T-cell (primary cell): ENCODE results near the gene CABLES1. TPM values are rescaled to one million over a fixed set of nuclear protein-coding genes. Genes with fewer than 3 reads are reported as not detected.

Source experiments
- ATAC-seq, 4 experiments: fragments of 200-7000 bp in 3 of 4; fragments of 150-1000 bp in 1 of 4; cut with Tn5 transposase; replicated peaks in 1 of 4; 1 replicate in 3 of 4; 2 replicates in 1 of 4; pipeline ENCODE4 v1.10.0; 2021; ENCODE audit warnings: moderate library complexity in 3 of 4, mild to moderate bottlenecking in 2 of 4, moderate number of reproducible peaks in 1 of 4
- CTCF ChIA-PET, 2 donors: fragments of 300-600 bp; sonication (Branson Sonifier 250); formaldehyde crosslinking; loops; one replicate each; lab custom pipeline; 2022; ENCODE audit warnings: antibody characterized with exemption in 2 of 2; lab: Charles Lee
- POLR2A ChIA-PET, 2 donors: fragments of 300-600 bp; sonication (Branson Sonifier 250); formaldehyde crosslinking; loops; one replicate each; lab custom pipeline; 2022; ENCODE audit warnings: antibody characterized with exemption in 2 of 2; lab: Charles Lee
- DNase-seq, 35 experiments: peaks; one replicate each; pipeline versions ENCODE4 v3.0.0 to v3.0.0-alpha.2; 2013 to 2023
- H3K27ac ChIP-seq: one replicate; pipeline ENCODE4 v1.5.1; 2013; ENCODE audit warnings: low read length
- H3K27me3 ChIP-seq, 2 experiments: replicated peaks in 1 of 2; 1 replicate in 1 of 2; 2 replicates in 1 of 2; pipeline versions ENCODE4 v1.6.1 to v1.7.0; 2013; ENCODE audit warnings: low read length in 1 of 2, mixed read lengths in 1 of 2; ENCODE audit not compliant: control insufficient read depth in 2 of 2, insufficient read depth in 2 of 2; ENCODE audit errors: extremely low read depth in 1 of 2
- H3K36me3 ChIP-seq, 2 donors: 1 replicate in 1 of 2; 2 replicates in 1 of 2; pipeline versions ENCODE4 v1.6.1 to v1.7.0; 2013; ENCODE audit warnings: low read length in 1 of 2; ENCODE audit not compliant: control insufficient read depth in 2 of 2, insufficient read depth in 1 of 2; ENCODE audit errors: extremely low read depth in 1 of 2
- H3K4me1 ChIP-seq, 2 experiments: 1 replicate in 1 of 2; 2 replicates in 1 of 2; pipeline versions ENCODE4 v1.6.1 to v1.7.0; 2013; ENCODE audit warnings: low read length in 2 of 2, mixed read lengths in 1 of 2; ENCODE audit not compliant: insufficient read depth in 2 of 2, control insufficient read depth in 1 of 2; ENCODE audit errors: extremely low read depth in 1 of 2
- H3K4me3 ChIP-seq, 2 donors: 1 replicate in 1 of 2; 2 replicates in 1 of 2; pipeline versions ENCODE4 v1.5.1 to v1.7.0; 2013; ENCODE audit warnings: mild to moderate bottlenecking in 2 of 2, low read length in 1 of 2, moderate library complexity in 1 of 2; ENCODE audit not compliant: control insufficient read depth in 1 of 2; ENCODE audit errors: extremely low read depth in 1 of 2
- H3K9me3 ChIP-seq: 2 replicates; pipeline ENCODE4 v1.7.0; 2013
- H3K27ac Mint-ChIP-seq, 2 donors: one replicate each; pipeline ENCODE4 v1.8.0; 2020 to 2021; ENCODE audit warnings: mild to moderate bottlenecking in 2 of 2, mixed read lengths in 2 of 2
- H3K27me3 Mint-ChIP-seq, 2 donors: one replicate each; pipeline ENCODE4 v1.8.0; 2021 to 2022; ENCODE audit warnings: mixed read lengths in 2 of 2
- H3K36me3 Mint-ChIP-seq: one replicate; pipeline ENCODE4 v1.8.0; 2021; ENCODE audit warnings: mixed read lengths
- H3K4me1 Mint-ChIP-seq, 3 donors: one replicate each; pipeline ENCODE4 v1.8.0; 2020 to 2022; ENCODE audit warnings: mixed read lengths in 3 of 3, mild to moderate bottlenecking in 1 of 3
- H3K4me3 Mint-ChIP-seq, 3 donors: one replicate each; pipeline ENCODE4 v1.8.0; 2020 to 2022; ENCODE audit warnings: mild to moderate bottlenecking in 3 of 3, mixed read lengths in 3 of 3, moderate library complexity in 3 of 3
- H3K9me3 Mint-ChIP-seq, 3 donors: one replicate each; pipeline ENCODE4 v1.8.0; 2020 to 2022; ENCODE audit warnings: mixed read lengths in 3 of 3
- WGBS: methylation state at CpG from one replicate; pipeline ENCODE4 v1.1.5; 2013; ENCODE audit warnings: missing lambda C conversion rate; ENCODE audit not compliant: insufficient coverage; 5-methylcytosine and 5-hydroxymethylcytosine counted together
- total RNA-seq, 35 experiments: library from RNA in 6 of 35; stranded (reverse) in 6 of 35; fragments of 120-200 nt in 1 of 35; gene quantifications; one replicate each; pipeline versions ENCODE4 v1.2.1 to v1.2.4 and lab custom pipeline; 2013 to 2026

Gene CABLES1
- total RNA-seq, 5 donors from 2014 or later (not counting 1 experiment from before 2014, with no cell fraction given): 0.23 to 1.7 (median 0.85) TPM

DNA sequence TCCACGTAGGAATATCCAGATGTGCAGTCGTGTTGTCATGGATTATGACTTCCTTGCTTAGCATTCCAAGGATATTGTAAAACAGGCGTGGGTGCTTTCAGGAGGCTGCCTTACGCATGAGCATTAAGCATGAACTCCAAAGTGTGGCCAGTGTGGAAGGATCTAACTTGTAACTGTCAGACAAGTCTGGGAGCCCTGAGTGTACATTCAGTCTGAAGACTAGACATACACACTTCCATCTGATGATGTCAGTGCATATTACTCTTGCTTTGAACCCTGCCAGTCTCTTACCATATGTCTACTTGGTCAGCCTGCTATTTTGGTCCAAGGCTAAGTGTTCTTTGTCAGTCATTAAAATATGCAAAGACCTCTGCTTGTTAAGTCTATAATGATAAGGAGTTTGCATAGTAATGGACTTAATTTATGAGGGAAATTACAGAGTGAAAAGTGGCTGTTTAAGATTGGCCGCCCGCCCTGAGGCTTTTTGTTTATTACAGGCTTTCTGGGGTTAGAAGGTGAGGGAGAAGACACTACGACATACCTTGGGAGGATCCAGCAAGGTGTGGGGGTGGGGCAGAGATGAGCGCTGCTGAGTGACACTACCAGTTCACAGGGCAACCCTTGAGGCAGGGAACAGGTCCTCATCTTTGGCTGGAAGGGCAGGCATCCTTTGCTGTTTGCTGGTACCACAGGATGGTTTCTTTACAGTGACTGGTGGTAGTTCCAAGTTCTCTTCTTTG, 48.3 kb downstream of the CABLES1 start:
- ChIA-PET CTCF (no interaction called here), POLR2A (no interaction called here)
- no peak overlapping the region for H3K4me3 Mint-ChIP-seq
- H3K27me3 Mint-ChIP-seq: peaks cover 0 to 3% of the 10 kb centered on the region in 2 donors
- Histone ChIP-seq H3K9me3 (no peaks in the 10 kb centered on the region), H3K36me3 (no peaks in the 10 kb centered on the region), H3K27ac (no peak overlapping the region), H3K4me3 (no peak overlapping the region), H3K4me1 (no peaks in the 10 kb centered on the region), H3K27me3 (peaks cover 0 to 4% of the 10 kb centered on the region in 2 experiments)
- H3K9me3 Mint-ChIP-seq: no peaks in the 10 kb centered on the region
- H3K36me3 Mint-ChIP-seq: no peaks in the 10 kb centered on the region
- no peak overlapping the region for H3K27ac Mint-ChIP-seq
- H3K4me1 Mint-ChIP-seq: peaks cover 6 to 9% (median 7%) of the 10 kb centered on the region in 3 donors
- DNase-seq (no peak), ATAC-seq (no peak)
- 90% methylated on average over 8 of the region's 8 CpGs for WGBS

DNA sequence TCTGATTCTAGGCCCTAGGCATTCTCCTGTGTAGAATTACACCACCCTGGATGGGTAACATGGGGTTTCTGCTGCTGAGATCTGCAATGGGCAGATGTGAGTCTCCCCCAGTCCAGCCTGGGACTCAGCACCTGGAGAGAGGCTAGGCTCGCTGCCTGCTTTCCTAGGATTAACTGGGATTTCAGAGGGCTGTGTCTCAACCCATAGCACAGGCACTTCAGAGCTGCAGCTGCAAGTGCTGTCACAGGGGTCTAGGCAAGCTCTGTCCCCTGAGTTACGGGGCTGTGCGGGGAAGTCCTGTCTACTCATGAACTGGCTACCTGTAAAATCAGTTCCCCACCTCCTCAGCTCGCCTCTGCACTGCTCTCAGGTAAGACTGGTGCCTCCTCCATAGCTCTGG, 51.5 kb downstream of the CABLES1 start:
- Mint-ChIP-seq H3K4me3 (no peak overlapping the region), H3K27me3 (no peaks in the 10 kb centered on the region), H3K9me3 (no peaks in the 10 kb centered on the region), H3K27ac (no peak overlapping the region), H3K36me3 (no peaks in the 10 kb centered on the region), H3K4me1 (peaks cover 0 to 2% (median 1%) of the 10 kb centered on the region in 3 donors)
- Histone ChIP-seq H3K27ac (no peak overlapping the region), H3K4me3 (no peak overlapping the region), H3K36me3 (no peaks in the 10 kb centered on the region), H3K9me3 (no peaks in the 10 kb centered on the region), H3K27me3 (peaks cover 0 to 3% of the 10 kb centered on the region in 2 experiments), H3K4me1 (no peaks in the 10 kb centered on the region)
- ATAC-seq (no peak), DNase-seq (no peak)
- WGBS: 80% methylated on average over 1 of the region's 4 CpGs
- POLR2A ChIA-PET: interaction anchor here in 1 of 2 donors (0.7 kb wide), 1 partner anchor 155 kb away, joined by 3 read pairs; no protein-coding TSS in a partner anchor
- CTCF ChIA-PET: no interaction called here

DNA sequence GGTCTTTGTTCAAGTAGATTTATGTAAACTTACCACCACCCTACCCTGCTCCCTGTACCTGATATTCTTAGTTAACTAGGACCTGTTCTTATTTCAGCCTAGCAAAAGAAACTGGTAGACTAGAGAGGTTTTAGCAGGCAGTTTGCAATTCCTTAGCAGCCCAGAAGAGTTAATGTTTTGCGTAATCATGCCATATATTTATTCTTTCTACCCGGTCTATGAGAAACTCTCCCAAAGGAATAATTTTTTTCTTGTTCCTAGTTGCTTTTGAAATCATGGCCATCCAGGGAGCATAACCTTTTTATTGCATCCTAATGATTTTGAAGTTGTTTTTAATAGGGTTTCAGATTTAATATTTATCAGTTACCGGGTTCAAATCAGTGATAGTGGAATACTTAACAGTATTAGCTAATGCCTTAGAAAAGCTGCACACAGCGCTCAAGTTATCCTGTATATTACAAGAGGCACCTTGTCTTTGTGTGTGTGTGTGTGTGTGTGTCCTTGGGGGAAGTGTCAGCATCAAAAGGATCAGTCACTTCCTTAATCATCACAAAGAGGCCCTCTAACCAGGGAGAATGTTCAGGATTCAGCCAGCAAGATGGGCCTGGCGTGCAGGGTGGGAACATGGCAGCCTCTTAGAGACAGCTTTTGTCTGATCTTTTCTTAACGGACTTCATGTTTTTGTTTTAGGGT, 52.9 kb downstream of the CABLES1 start:
- WGBS: 100% methylated on average over 1 of the region's 6 CpGs
- H3K27ac Mint-ChIP-seq: no peak overlapping the region
- H3K27ac ChIP-seq: no peak overlapping the region
- H3K4me3 Mint-ChIP-seq: no peak overlapping the region
- H3K27me3 ChIP-seq: peaks cover 0 to 3% of the 10 kb centered on the region in 2 experiments
- H3K4me1 Mint-ChIP-seq: peaks cover 8 to 9% (median 8%) of the 10 kb centered on the region in 3 donors
- ATAC-seq (no peak), DNase-seq (no peak)
- ChIA-PET POLR2A (no interaction called here), CTCF (no interaction called here)
- H3K4me1 ChIP-seq: peaks cover 0 to 6% of the 10 kb centered on the region in 2 experiments
- H3K4me3 ChIP-seq: no peak overlapping the region
- H3K9me3 ChIP-seq: no peaks in the 10 kb centered on the region
- H3K27me3 Mint-ChIP-seq: no peaks in the 10 kb centered on the region
- no peaks in the 10 kb centered on the region for H3K9me3 Mint-ChIP-seq
- no peaks in the 10 kb centered on the region for H3K36me3 Mint-ChIP-seq
- no peaks in the 10 kb centered on the region for H3K36me3 ChIP-seq

DNA sequence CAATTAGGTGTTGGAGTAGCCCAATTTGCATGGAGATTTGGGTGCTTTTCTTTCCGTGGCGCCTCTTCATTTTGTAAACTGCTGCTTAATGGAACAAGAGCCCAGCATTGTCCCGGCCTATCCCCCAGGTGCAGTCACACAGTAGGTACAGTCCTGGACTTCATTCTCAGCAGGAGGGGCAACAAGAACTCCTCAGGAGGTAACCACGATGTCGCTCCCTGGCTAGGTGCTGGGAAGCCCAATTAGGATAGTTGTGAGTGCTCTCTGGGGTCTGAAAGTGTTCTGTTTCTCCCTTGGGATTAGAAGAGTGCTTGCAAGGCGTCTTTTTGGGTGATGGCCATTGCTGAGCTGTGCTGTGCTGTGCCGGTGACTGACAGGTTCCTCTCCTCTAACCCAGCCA, 53.8 kb downstream of the CABLES1 start:
- peaks cover 0 to 3% of the 10 kb centered on the region in 2 experiments for H3K27me3 ChIP-seq
- H3K27ac ChIP-seq: no peak overlapping the region
- H3K4me3 ChIP-seq: no peak overlapping the region
- CTCF ChIA-PET: no interaction called here
- Mint-ChIP-seq H3K36me3 (no peaks in the 10 kb centered on the region), H3K27me3 (no peaks in the 10 kb centered on the region), H3K4me3 (no peak overlapping the region), H3K27ac (no peak overlapping the region), H3K4me1 (peaks cover 8 to 9% (median 8%) of the 10 kb centered on the region in 3 donors), H3K9me3 (no peaks in the 10 kb centered on the region)
- H3K9me3 ChIP-seq: no peaks in the 10 kb centered on the region
- H3K36me3 ChIP-seq: no peaks in the 10 kb centered on the region
- DNase-seq (no peak), ATAC-seq (no peak)
- POLR2A ChIA-PET: no interaction called here
- 88% methylated on average over 5 of the region's 7 CpGs for WGBS
- H3K4me1 ChIP-seq: peaks cover 0 to 6% of the 10 kb centered on the region in 2 experiments

DNA sequence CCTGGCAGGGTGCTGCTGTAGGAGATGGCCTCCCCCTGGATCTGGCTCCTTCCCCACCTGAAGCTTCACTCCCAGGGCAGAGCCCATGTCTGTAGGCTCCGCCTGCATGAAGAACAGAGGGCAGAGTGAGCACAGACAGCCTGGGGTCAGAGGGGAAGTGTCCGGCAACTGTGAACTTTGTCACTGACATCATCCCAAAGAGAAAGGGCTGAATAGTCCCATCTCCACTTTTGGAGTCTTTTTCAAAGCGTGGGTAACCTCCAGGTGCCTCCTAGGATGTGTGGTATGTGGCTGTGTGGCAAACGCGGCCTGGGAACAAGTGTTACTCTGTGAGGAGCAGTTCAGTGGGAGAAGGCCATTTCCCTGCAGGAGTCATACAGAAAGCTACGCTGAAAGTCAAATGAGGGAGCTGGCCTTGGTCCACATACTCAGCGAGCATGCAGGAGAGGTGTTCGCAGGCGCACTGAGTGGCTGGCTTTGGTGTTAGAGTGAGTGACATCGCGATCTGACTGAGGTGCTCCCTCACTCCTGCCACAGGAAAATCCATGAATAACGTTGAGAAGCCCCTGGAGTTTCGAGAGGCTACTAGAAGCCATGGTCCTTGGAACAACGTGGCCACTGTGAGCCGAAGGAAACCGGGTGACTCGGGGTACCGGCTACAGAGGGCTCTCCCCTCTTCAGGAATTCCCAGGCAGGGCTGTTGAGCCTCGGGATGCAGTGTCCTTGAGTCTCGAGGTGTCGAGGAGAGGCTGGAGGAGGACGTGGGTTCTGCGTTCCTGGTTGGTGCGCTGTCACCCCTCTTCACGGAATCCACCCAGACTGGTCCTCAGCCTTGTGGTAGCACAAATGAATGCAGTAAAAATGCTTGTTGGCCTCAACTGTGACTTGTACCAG, 54.7 kb downstream of the CABLES1 start:
- Histone ChIP-seq H3K9me3 (no peaks in the 10 kb centered on the region), H3K4me3 (no peak overlapping the region), H3K36me3 (no peaks in the 10 kb centered on the region), H3K27me3 (peaks cover 0 to 3% of the 10 kb centered on the region in 2 experiments), H3K4me1 (peaks cover 0 to 6% of the 10 kb centered on the region in 2 experiments), H3K27ac (no peak overlapping the region)
- Mint-ChIP-seq H3K27me3 (no peaks in the 10 kb centered on the region), H3K9me3 (no peaks in the 10 kb centered on the region), H3K4me1 (peaks cover 8 to 9% (median 8%) of the 10 kb centered on the region in 3 donors), H3K36me3 (no peaks in the 10 kb centered on the region), H3K27ac (no peak overlapping the region), H3K4me3 (no peak overlapping the region)
- 86% methylated on average over 22 of the region's 25 CpGs for WGBS
- POLR2A ChIA-PET: no interaction called here
- DNase-seq (no peak), ATAC-seq (no peak)
- CTCF ChIA-PET: no interaction called here

DNA sequence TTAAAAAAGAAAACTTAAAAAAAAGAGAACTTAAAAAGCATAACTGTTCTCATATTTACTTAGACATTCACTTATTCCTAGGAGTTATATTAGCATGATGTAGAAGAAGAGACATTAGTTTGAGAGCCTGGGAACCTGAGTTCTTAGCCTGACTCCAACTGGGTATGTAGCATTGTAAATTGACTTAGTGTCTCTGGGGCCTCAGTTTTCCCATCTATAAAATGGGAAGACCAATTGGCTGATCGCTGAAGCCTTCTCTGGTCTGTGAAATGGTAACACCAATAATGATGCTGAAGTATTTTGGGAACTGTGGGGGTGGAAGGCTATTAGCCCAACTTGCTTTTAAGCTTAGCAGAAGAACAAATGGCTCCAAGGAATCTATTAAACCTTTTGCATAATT, 55.9 kb downstream of the CABLES1 start:
- Mint-ChIP-seq H3K27me3 (no peaks in the 10 kb centered on the region), H3K36me3 (no peaks in the 10 kb centered on the region), H3K4me1 (peaks cover 8 to 9% (median 8%) of the 10 kb centered on the region in 3 donors), H3K9me3 (no peaks in the 10 kb centered on the region), H3K4me3 (no peak overlapping the region), H3K27ac (no peak overlapping the region)
- POLR2A ChIA-PET: no interaction called here
- WGBS: no CpG with 5 or more reads among the region's 1 CpG
- no peak for DNase-seq
- H3K4me3 ChIP-seq: no peak overlapping the region
- no peak for ATAC-seq
- no peak overlapping the region for H3K27ac ChIP-seq
- CTCF ChIA-PET: interaction anchor here in 1 of 2 donors (0.7 kb wide), 1 partner anchor 177 kb away, joined by 3 read pairs; no protein-coding TSS in a partner anchor
- H3K9me3 ChIP-seq: no peaks in the 10 kb centered on the region
- H3K4me1 ChIP-seq: peaks cover 0 to 6% of the 10 kb centered on the region in 2 experiments
- H3K36me3 ChIP-seq: no peaks in the 10 kb centered on the region
- H3K27me3 ChIP-seq: peaks cover 0 to 3% of the 10 kb centered on the region in 2 experiments
